Ovary (tissue), 3 donors: ENCODE measurements around the gene EBF4.

ENCODE experiments used
- POLR2A ChIP-seq: fragments of 450-650 bp; IDR thresholded peaks from one replicate; pipeline ENCODE4 v1.6.1; 2017; ENCODE audit warnings: antibody characterized with exemption, mild to moderate bottlenecking, moderate library complexity
- TF ChIP-seq, protein P1 (sequence below), 3 donors: fragments of 450-650 bp in 2 of 3; fragments of 200-600 bp in 1 of 3; IDR thresholded peaks; one replicate each; pipeline versions ENCODE4 v1.5.1 to v1.8.0; 2016 to 2022; ENCODE audit warnings: antibody characterized with exemption in 3 of 3, mild to moderate bottlenecking in 1 of 3
- donor health status: DM: no; HTN: no; CAD: no.

GRCh38 chr20:2763186-2763585 is 70.6 kb downstream of the EBF4 start:
- TF ChIP-seq POLR2A = no peak
- TF ChIP-seq, protein P1, sequence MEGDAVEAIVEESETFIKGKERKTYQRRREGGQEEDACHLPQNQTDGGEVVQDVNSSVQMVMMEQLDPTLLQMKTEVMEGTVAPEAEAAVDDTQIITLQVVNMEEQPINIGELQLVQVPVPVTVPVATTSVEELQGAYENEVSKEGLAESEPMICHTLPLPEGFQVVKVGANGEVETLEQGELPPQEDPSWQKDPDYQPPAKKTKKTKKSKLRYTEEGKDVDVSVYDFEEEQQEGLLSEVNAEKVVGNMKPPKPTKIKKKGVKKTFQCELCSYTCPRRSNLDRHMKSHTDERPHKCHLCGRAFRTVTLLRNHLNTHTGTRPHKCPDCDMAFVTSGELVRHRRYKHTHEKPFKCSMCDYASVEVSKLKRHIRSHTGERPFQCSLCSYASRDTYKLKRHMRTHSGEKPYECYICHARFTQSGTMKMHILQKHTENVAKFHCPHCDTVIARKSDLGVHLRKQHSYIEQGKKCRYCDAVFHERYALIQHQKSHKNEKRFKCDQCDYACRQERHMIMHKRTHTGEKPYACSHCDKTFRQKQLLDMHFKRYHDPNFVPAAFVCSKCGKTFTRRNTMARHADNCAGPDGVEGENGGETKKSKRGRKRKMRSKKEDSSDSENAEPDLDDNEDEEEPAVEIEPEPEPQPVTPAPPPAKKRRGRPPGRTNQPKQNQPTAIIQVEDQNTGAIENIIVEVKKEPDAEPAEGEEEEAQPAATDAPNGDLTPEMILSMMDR (IDR thresholded peaks at IDR 0.05) = no peak
